WERI-Rb-1 (cell line): Measurements from ENCODE around the gene F9.
"Not testable (repeated sequence)": the region's sequence is repeated elsewhere in the genome, so short reads cannot be mapped to it uniquely, and the experiment has no call there.

Source experiments
- DNase-seq: peaks from one replicate; pipeline ENCODE4 v3.0.0-alpha.2; 2020
- H3K27ac ChIP-seq: fragments of 250-450 bp; sonication (Bioruptor Pico); 2 replicates; pipeline ENCODE4 v1.5.1; 2020; ENCODE audit warnings: mild to moderate bottlenecking, moderate library complexity
- H3K27me3 ChIP-seq: fragments of 250-450 bp; sonication (Bioruptor Pico); 2 replicates; pipeline ENCODE4 v1.5.1; 2021; ENCODE audit warnings: mild to moderate bottlenecking, low read depth, moderate library complexity; ENCODE audit not compliant: insufficient read depth, severe bottlenecking
- H3K36me3 ChIP-seq: fragments of 250-450 bp; sonication (Bioruptor Pico); 2 replicates; pipeline ENCODE4 v1.5.1; 2020; ENCODE audit warnings: mild to moderate bottlenecking, moderate library complexity
- H3K4me3 ChIP-seq: 2 replicates; pipeline ENCODE4 v1.5.1; 2011; ENCODE audit warnings: low read depth, mild to moderate bottlenecking, control low read depth, low read length
- H3K9me3 ChIP-seq: fragments of 250-450 bp; sonication (Bioruptor Pico); 2 replicates; pipeline ENCODE4 v1.5.1; 2021; ENCODE audit warnings: mild to moderate bottlenecking, moderate library complexity; ENCODE audit not compliant: severe bottlenecking
- TF ChIP-seq, protein P1 (sequence below): IDR thresholded peaks from 2 replicates; pipeline ENCODE4 v1.5.1; 2011; ENCODE audit warnings: low read depth, mild to moderate bottlenecking, control low read depth, inconsistent platforms, low read length

Gene F9

GRCh38 chrX:139518475-139518874 lies 12.1 kb upstream of the F9 start:
- Histone ChIP-seq H3K27me3 (no peaks in the 10 kb centered on the region), H3K27ac (no peak overlapping the region), H3K9me3 (no peaks in the 10 kb centered on the region), H3K36me3 (no peaks in the 10 kb centered on the region), H3K4me3 (no peak overlapping the region)
- TF ChIP-seq, protein P1, sequence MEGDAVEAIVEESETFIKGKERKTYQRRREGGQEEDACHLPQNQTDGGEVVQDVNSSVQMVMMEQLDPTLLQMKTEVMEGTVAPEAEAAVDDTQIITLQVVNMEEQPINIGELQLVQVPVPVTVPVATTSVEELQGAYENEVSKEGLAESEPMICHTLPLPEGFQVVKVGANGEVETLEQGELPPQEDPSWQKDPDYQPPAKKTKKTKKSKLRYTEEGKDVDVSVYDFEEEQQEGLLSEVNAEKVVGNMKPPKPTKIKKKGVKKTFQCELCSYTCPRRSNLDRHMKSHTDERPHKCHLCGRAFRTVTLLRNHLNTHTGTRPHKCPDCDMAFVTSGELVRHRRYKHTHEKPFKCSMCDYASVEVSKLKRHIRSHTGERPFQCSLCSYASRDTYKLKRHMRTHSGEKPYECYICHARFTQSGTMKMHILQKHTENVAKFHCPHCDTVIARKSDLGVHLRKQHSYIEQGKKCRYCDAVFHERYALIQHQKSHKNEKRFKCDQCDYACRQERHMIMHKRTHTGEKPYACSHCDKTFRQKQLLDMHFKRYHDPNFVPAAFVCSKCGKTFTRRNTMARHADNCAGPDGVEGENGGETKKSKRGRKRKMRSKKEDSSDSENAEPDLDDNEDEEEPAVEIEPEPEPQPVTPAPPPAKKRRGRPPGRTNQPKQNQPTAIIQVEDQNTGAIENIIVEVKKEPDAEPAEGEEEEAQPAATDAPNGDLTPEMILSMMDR = no peak
- DNase-seq = no peak

DNA sequence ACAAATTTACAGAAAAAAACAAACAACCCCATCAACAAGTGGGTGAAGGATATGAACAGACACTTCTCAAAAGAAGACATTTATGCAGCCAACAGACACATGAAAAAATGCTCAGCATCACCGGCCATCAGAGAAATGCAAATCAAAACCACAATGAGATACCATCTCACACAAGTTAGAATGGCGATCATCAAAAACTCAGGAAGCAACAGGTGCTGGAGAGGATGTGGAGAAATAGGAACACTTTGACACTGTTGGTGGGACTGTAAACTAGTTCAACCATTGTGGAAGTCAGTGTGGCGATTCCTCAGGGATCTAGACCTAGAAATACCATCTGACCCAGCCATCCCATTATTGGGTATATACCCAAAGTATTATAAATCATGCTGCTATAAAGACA lies 1.7 kb upstream of the F9 start:
- H3K27ac ChIP-seq, H3K36me3 ChIP-seq, DNase-seq, H3K9me3 ChIP-seq, H3K27me3 ChIP-seq, H3K4me3 ChIP-seq: not testable (repeated sequence)

DNA sequence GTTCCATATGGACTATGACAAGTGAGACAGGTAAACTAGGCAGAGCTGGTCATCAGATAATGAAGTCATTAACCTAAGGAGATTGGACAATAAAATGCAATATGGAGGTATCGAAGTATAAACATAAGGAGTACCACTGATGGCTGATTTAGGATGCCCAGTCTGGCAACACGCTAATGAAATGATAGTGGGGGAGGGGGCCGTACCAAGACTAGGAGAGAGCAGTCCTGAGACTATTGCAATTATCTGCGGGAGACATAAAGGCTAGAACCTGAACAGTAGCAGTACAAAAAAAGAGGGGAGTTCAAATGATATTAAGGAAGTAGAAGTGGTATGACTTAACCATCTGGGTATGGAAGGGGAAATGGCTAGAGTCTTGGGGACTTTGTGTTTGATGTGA lies 2.3 kb downstream of the F9 start:
- TF ChIP-seq, protein P1 = no peak
- H3K27me3 ChIP-seq = peaks cover 5% of the 10 kb centered on the region
- no peak overlapping the region for H3K27ac ChIP-seq
- no peaks in the 10 kb centered on the region for H3K9me3 ChIP-seq
- no peaks in the 10 kb centered on the region for H3K36me3 ChIP-seq
- DNase-seq = no peak
- no peak overlapping the region for H3K4me3 ChIP-seq

DNA sequence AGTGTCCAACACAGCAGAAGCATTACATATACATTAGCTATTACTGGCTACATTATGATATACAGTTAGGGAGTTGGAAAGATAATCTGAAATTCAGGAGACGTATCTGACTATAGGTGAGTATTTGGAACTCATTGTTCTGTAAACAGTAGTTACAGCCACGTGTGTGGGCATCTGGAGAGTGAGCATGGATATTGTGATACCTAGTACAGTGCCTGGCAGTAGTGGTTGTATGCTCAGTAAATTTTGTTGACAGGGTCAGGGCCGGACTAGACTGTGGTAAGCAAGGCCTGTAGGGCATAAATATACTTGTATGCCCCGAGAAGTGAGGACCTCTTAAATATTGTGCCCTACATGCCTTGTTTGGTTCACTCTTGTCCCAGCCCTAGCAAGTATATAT lies 2.9 kb downstream of the F9 start:
- Histone ChIP-seq H3K4me3 (no peak overlapping the region), H3K9me3 (no peaks in the 10 kb centered on the region), H3K36me3 (no peaks in the 10 kb centered on the region), H3K27ac (no peak overlapping the region), H3K27me3 (peaks cover 5% of the 10 kb centered on the region)
- no peak for DNase-seq
- TF ChIP-seq, protein P1 = no peak

DNA sequence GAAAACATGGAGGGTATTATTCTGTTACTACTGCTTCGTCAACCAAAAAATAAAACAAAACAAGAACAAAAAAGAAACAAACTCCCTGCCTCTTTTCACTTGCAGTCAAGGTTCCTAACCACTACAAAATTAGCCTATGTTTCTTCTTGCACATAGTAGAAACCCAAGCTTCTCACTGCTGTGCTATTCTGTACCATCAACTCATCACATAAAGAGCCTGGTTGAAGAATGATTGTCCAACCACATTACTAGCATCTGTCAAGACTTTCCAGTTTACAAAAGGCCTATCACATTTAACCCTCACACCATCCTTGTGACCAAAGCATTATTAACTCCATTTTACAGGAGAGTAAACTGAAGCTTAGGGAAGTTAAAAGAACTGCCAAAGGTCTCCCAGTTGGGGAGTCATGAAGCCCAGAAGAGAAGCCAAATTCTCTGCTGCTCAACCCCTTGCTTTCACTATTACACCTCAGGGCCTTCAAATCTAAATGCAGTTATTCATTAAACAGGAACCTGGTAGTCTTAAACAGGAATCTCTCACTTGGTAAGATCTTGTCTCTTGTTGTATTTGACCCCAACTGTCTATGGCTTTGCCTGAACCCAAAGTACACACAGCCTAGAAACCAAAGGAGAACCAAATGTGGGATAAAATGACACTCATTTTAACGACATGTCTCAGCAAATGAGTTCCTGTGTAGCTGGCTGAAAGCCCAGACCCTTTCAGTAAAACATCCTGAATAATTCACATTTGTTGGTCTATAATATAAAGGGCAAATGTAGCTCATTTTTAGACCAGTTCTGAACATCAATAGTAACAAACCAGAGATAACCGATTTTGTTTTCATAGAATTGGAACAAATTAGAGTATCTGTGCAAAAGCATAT lies 8.6 kb downstream of the F9 start:
- no peaks in the 10 kb centered on the region for H3K9me3 ChIP-seq
- no peak overlapping the region for H3K27ac ChIP-seq
- no peaks in the 10 kb centered on the region for H3K36me3 ChIP-seq
- no peak overlapping the region for H3K4me3 ChIP-seq
- TF ChIP-seq, protein P1 = no peak
- DNase-seq = no peak
- H3K27me3 ChIP-seq = peaks cover 29% of the 10 kb centered on the region

- Histone ChIP-seq H3K27ac (no peak overlapping the region), H3K27me3 (peaks cover 35% of the 10 kb centered on the region)
- TF ChIP-seq, protein P1 = no peak
Measured at GRCh38 chrX:139542652-139543051, 12.1 kb downstream of the F9 start.

More at GRCh38 chrX:139542652-139543051, 12.1 kb downstream of the F9 start:
- no peak for DNase-seq
- H3K36me3 ChIP-seq = no peaks in the 10 kb centered on the region
- H3K4me3 ChIP-seq = no peak overlapping the region
- H3K9me3 ChIP-seq = no peaks in the 10 kb centered on the region
